IPS-18a (cell line): ENCODE measurements around the gene ZCRB1.
A peak's percentile ranks its signal among the peaks of the same experiment; 100 is the strongest.

Experiments
- H3K27ac ChIP-seq: one replicate; pipeline ENCODE4 v1.5.1; 2013; ENCODE audit warnings: low read length
- H3K27me3 ChIP-seq: one replicate; pipeline ENCODE4 v1.6.1; 2013; ENCODE audit warnings: mild to moderate bottlenecking, low read length; ENCODE audit not compliant: control insufficient read depth, insufficient read depth
- H3K36me3 ChIP-seq: one replicate; pipeline ENCODE4 v1.6.1; 2013; ENCODE audit warnings: low read depth, low read length; ENCODE audit not compliant: control insufficient read depth
- H3K4me1 ChIP-seq: one replicate; pipeline ENCODE4 v1.6.1; 2013; ENCODE audit warnings: low read depth, low read length; ENCODE audit not compliant: control insufficient read depth
- H3K4me3 ChIP-seq: one replicate; pipeline ENCODE4 v1.5.1; 2013; ENCODE audit warnings: low read length
- H3K9ac ChIP-seq: one replicate; pipeline ENCODE4 v1.6.1; 2013; ENCODE audit warnings: mild to moderate bottlenecking, low read length, moderate library complexity
- H3K9me3 ChIP-seq: one replicate; pipeline ENCODE4 v1.6.1; 2013; ENCODE audit warnings: low read depth, low read length; ENCODE audit not compliant: control insufficient read depth

ZCRB1 gene, protein sequence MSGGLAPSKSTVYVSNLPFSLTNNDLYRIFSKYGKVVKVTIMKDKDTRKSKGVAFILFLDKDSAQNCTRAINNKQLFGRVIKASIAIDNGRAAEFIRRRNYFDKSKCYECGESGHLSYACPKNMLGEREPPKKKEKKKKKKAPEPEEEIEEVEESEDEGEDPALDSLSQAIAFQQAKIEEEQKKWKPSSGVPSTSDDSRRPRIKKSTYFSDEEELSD

GRCh38 chr12:42325653-42326474 is at the start of gene ZCRB1, which contains the start of gene PPHLN1:
ZCRB1 (minus strand) TSS chr12:42326094; CDS start chr12:42324102, 1,992 bp downstream.
PPHLN1 (plus strand) TSS chr12:42326167; CDS start chr12:42335903, 9,736 bp downstream.
- H3K9me3 ChIP-seq, result no peaks in the 10 kb centered on the region
- H3K9ac ChIP-seq, result peak within 1 kb of the TSS; percentile 94
- peaks cover 7% of the 10 kb centered on the region for H3K36me3 ChIP-seq
- no peaks in the 10 kb centered on the region for H3K27me3 ChIP-seq
- H3K4me1 ChIP-seq, result peaks cover 15% of the 10 kb centered on the region
- peak within 1 kb of the TSS; percentile 50 for H3K27ac ChIP-seq
- peak within 1 kb of the TSS; percentile 98 for H3K4me3 ChIP-seq

GRCh38 chr12:42373669-42374068 is 47.8 kb upstream of the ZCRB1 start:
- peaks cover 16% of the 10 kb centered on the region for H3K4me1 ChIP-seq
- H3K4me3 ChIP-seq, result no peak overlapping the region
- no peak overlapping the region for H3K27ac ChIP-seq
- no peaks in the 10 kb centered on the region for H3K9me3 ChIP-seq
- peaks cover 13% of the 10 kb centered on the region for H3K36me3 ChIP-seq
- H3K9ac ChIP-seq, result no peak overlapping the region
- H3K27me3 ChIP-seq, result no peaks in the 10 kb centered on the region

GRCh38 chr12:42372154-42372791 is 46.4 kb upstream of the ZCRB1 start:
- Histone ChIP-seq H3K4me1 (peaks cover 16% of the 10 kb centered on the region), H3K9me3 (no peaks in the 10 kb centered on the region), H3K4me3 (no peak overlapping the region), H3K27me3 (no peaks in the 10 kb centered on the region), H3K36me3 (peaks cover 13% of the 10 kb centered on the region), H3K9ac (no peak overlapping the region), H3K27ac (no peak overlapping the region)

DNA sequence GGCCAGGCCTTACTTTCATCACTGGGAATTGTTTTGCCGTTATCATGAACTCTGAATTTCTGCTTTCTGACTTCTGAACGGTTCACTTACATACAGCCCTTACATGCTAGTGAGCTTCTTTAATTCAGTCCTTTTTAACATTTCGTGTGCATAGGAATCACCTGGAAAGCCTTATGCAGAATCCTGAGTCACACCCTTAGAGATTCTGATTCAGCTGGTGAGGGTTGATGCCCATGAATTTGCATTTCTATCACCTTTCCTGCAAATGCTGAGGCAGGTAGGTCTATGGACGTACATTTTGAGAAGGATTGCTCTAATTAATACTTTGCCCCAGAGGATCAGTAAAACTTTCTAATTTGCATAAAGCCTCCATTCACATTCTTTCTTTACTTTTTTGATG is 44.1 kb upstream of the ZCRB1 start:
- H3K36me3 ChIP-seq, result peaks cover 3% of the 10 kb centered on the region
- no peaks in the 10 kb centered on the region for H3K27me3 ChIP-seq
- H3K27ac ChIP-seq, result no peak overlapping the region
- H3K4me3 ChIP-seq, result no peak overlapping the region
- no peaks in the 10 kb centered on the region for H3K9me3 ChIP-seq
- no peak overlapping the region for H3K9ac ChIP-seq
- H3K4me1 ChIP-seq, result peaks cover 17% of the 10 kb centered on the region

DNA sequence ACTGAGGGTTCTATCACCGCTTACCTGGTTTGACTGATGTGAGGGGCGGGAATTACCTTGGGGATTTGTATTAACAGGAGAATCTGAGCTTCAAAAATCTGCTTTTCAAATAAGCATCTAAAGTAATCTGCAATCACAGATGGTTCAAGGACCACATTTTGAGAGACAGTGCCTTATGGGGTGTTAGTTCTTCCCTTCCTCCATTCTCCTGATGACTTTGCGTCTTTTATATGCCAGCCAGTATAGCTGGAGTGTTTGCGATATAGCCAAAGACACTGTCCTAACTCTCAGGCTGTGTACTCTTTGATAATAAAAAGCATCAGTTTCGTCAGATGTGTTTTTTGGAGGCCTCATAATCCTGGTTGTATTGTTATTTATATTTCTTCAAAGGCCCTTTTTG is 39.6 kb upstream of the ZCRB1 start:
- Histone ChIP-seq H3K9me3 (no peaks in the 10 kb centered on the region), H3K4me3 (no peak overlapping the region), H3K4me1 (peaks cover 20% of the 10 kb centered on the region), H3K27ac (no peak overlapping the region), H3K27me3 (no peaks in the 10 kb centered on the region), H3K9ac (no peak overlapping the region), H3K36me3 (peaks cover 4% of the 10 kb centered on the region)

GRCh38 chr12:42364692-42365091 is 38.8 kb upstream of the ZCRB1 start:
- Histone ChIP-seq H3K4me1 (peaks cover 12% of the 10 kb centered on the region), H3K9me3 (no peaks in the 10 kb centered on the region), H3K27ac (no peak overlapping the region), H3K9ac (no peak overlapping the region), H3K27me3 (no peaks in the 10 kb centered on the region), H3K36me3 (peaks cover 4% of the 10 kb centered on the region), H3K4me3 (no peak overlapping the region)

DNA sequence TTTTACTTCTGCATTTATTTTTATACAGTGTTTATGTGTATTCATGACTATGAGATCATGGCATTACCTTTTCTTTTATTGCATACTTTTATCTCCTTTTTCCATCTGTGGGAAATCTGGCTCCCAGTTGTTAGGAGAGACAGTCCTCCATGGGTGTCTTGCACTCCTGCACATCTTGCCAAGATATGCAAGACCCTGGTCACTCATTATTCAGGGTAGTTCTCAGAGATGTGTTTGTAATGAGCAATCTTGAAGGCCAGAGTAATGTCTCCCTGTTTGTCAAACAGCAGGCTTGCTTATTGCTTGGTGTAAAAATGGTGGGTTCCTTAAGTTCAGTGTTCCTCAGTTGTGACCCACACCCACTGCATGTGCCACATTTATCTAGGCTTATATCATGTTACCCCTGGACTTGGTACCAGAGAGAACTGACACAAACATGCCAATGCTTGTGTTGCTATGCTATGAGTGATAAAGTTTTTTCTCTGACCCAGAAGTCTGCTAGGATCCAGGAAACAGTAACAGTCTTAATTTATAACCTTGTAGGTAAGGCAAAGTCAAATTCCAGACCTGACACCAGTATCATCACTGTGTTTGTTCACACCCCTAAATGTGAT is 36.9 kb upstream of the ZCRB1 start:
- Histone ChIP-seq H3K4me1 (peaks cover 5% of the 10 kb centered on the region), H3K4me3 (no peak overlapping the region), H3K9me3 (no peaks in the 10 kb centered on the region), H3K27ac (no peak overlapping the region), H3K9ac (no peak overlapping the region), H3K36me3 (peaks cover 4% of the 10 kb centered on the region), H3K27me3 (no peaks in the 10 kb centered on the region)

DNA sequence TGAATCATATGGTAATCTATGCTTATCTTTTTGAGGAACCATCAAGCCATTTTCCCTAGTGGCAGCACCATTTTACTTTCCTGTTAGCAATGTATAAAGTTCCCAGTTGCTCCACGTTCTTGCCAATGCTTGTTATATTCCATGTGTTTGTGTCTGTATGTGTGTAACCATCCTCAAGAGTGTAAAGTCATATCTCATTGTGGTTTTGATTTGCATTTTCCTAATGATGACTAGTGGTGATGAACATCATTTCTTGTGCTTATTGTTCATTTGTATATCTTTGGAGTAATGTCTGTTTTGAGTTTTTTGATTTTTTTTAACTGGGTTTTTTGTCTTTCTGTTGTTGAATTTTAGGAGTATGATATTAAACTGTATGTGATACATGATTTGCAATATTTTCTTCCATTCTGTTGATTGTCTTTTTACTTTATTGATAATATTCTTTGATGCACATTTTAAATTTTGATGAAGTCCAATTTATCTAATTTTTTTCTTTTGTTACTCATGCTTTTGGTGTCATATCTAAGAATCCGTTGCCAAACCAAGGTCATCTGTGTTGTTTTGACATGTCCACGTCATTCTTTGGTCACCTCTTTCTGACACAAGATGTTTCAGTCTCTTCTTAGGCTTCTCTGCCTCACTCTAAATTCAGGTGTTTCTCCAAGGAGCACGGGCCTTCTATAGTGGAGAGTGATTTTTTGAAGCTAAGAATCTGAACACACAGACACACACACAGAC is 36.2 kb upstream of the ZCRB1 start:
- H3K9me3 ChIP-seq, result no peaks in the 10 kb centered on the region
- H3K36me3 ChIP-seq, result peaks cover 4% of the 10 kb centered on the region
- H3K27me3 ChIP-seq, result no peaks in the 10 kb centered on the region
- H3K4me3 ChIP-seq, result no peak overlapping the region
- H3K27ac ChIP-seq, result no peak overlapping the region
- peaks cover 5% of the 10 kb centered on the region for H3K4me1 ChIP-seq
- H3K9ac ChIP-seq, result no peak overlapping the region

- Histone ChIP-seq H3K27ac (no peak overlapping the region), H3K27me3 (no peaks in the 10 kb centered on the region), H3K9me3 (no peaks in the 10 kb centered on the region), H3K36me3 (peaks cover 11% of the 10 kb centered on the region), H3K4me1 (peaks cover 5% of the 10 kb centered on the region), H3K9ac (no peak overlapping the region), H3K4me3 (no peak overlapping the region)
Observed at GRCh38 chr12:42360747-42361403, 35.0 kb upstream of the ZCRB1 start.

DNA sequence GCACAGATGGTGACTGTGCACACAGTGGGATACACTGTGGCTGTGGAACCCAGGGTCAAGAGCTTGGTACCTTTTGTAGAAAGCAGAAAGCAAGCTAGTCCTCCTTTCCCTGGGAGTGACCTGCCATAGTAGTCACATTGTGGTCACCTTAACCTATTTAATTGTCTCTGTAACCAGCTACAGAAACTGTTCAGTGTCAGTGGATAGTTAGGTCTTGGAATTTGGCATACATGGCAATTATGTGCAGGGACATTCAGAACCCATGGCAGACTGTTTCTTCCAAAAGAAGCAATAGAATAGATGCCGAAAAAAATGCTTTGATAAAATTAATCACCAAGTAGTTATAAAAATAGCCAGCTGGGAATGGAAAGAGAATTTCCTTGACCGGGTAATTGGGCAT is 30.4 kb upstream of the ZCRB1 start:
- Histone ChIP-seq H3K4me3 (no peak overlapping the region), H3K36me3 (peaks cover 21% of the 10 kb centered on the region), H3K9me3 (no peaks in the 10 kb centered on the region), H3K27ac (no peak overlapping the region), H3K9ac (no peak overlapping the region), H3K4me1 (no peaks in the 10 kb centered on the region), H3K27me3 (no peaks in the 10 kb centered on the region)
